GM12878 (cell line): ENCODE measurements around the gene RPS15A.

Experiments
- BRCA1 ChIP-seq: IDR thresholded peaks from 2 replicates; pipeline ENCODE4 v1.6.1; 2011; ENCODE audit warnings: low read depth, low read length, improper control_type of control experiment
- CHD2 ChIP-seq: IDR thresholded peaks from 2 replicates; pipeline ENCODE4 v1.6.1; 2011; ENCODE audit warnings: low read depth, low read length, improper control_type of control experiment, borderline replicate concordance
- EP300 ChIP-seq, 2 experiments: fragments of 150-350 bp in 1 of 2; IDR thresholded peaks; 2 replicates each; pipeline ENCODE4 v1.6.1; 2011 to 2012; ENCODE audit warnings: low read depth in 2 of 2, low read length in 2 of 2, borderline replicate concordance in 1 of 2, improper control_type of control experiment in 1 of 2, inconsistent platforms in 1 of 2; ENCODE audit not compliant: control insufficient read depth in 1 of 2
- HCFC1 ChIP-seq: fragments of 150-350 bp; IDR thresholded peaks from 2 replicates; pipeline ENCODE4 v1.6.1; 2014; ENCODE audit warnings: low read length
- NR2C2 ChIP-seq: IDR thresholded peaks from 2 replicates; pipeline ENCODE4 v1.6.1; 2011; ENCODE audit warnings: borderline replicate concordance, low read depth; ENCODE audit not compliant: control insufficient read depth, insufficient read length
- POU2F2 ChIP-seq: IDR thresholded peaks from 3 replicates; pipeline ENCODE4 v1.6.1; 2011; ENCODE audit warnings: low read depth, mild to moderate bottlenecking, low read length, borderline replicate concordance
- RAD21 ChIP-seq: IDR thresholded peaks from 2 replicates; pipeline ENCODE4 v1.6.1; 2011; ENCODE audit warnings: mild to moderate bottlenecking, low read depth, low read length, moderate library complexity; ENCODE audit not compliant: insufficient read depth
- SPI1 ChIP-seq: IDR thresholded peaks from 2 replicates; pipeline ENCODE4 v1.6.1; 2011; ENCODE audit warnings: low read depth, mild to moderate bottlenecking, low read length, moderate library complexity, borderline replicate concordance; ENCODE audit not compliant: insufficient read depth
- USF1 ChIP-seq: IDR thresholded peaks from 2 replicates; pipeline ENCODE4 v1.6.1; 2011; ENCODE audit warnings: borderline replicate concordance, low read depth, mild to moderate bottlenecking, moderate library complexity, mixed read lengths, low read length; ENCODE audit not compliant: insufficient read depth; ENCODE audit errors: extremely low read length
- ZNF274 ChIP-seq: IDR thresholded peaks from one replicate; pipeline ENCODE4 v1.8.0; 2011; ENCODE audit not compliant: insufficient read length, insufficient read depth
- ZZZ3 ChIP-seq: IDR thresholded peaks from 2 replicates; pipeline ENCODE4 v1.6.1; 2011; ENCODE audit warnings: low read depth; ENCODE audit not compliant: control insufficient read depth, insufficient read length
- TF ChIP-seq, protein P1 (sequence below), 3 experiments: IDR thresholded peaks in 2 of 3; conservative IDR thresholded peaks in 1 of 3; 2 replicates each; pipeline ENCODE4 v1.5.1; 2011; ENCODE audit warnings: low read depth in 3 of 3, low read length in 3 of 3, mild to moderate bottlenecking in 3 of 3, control low read depth in 2 of 3, moderate library complexity in 2 of 3, inconsistent platforms in 1 of 3, mixed read lengths in 1 of 3; ENCODE audit not compliant: control insufficient read depth in 2 of 3, insufficient read depth in 1 of 3; ENCODE audit errors: extremely low read depth in 1 of 3

DNA sequence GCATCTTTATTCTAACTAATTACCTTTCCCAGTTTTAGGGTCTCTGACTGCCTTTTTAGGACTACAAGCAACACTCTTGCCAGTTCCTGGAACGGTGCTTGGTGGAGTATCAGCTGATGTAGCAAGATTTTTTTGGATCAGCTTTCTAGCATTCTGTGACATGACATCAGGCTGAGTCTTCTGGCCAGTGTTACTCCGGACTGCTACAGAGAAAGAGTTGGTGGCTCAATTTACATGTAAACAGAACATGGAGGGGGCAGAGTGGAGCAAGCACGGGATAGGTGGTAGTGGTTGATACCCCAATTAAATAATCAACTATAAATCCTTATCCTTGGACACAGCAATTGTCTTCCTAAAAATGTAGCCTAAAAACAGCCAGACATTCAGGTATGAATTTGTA is 21.8 kb upstream of the RPS15A start:
- no peak for TF ChIP-seq ZNF274
- TF ChIP-seq POU2F2, result no peak
- TF ChIP-seq ZZZ3, result no peak
- no peak for TF ChIP-seq BRCA1
- TF ChIP-seq EP300 (IDR thresholded peaks at IDR 0.05; ENCODE audit: borderline replicate concordance in 1 of 2, control insufficient read depth in 1 of 2, low read depth in 2 of 2, low read length in 2 of 2), result no peak
- TF ChIP-seq CHD2, result no peak
- TF ChIP-seq HCFC1, result no peak
- TF ChIP-seq SPI1, result no peak
- TF ChIP-seq, protein P1, sequence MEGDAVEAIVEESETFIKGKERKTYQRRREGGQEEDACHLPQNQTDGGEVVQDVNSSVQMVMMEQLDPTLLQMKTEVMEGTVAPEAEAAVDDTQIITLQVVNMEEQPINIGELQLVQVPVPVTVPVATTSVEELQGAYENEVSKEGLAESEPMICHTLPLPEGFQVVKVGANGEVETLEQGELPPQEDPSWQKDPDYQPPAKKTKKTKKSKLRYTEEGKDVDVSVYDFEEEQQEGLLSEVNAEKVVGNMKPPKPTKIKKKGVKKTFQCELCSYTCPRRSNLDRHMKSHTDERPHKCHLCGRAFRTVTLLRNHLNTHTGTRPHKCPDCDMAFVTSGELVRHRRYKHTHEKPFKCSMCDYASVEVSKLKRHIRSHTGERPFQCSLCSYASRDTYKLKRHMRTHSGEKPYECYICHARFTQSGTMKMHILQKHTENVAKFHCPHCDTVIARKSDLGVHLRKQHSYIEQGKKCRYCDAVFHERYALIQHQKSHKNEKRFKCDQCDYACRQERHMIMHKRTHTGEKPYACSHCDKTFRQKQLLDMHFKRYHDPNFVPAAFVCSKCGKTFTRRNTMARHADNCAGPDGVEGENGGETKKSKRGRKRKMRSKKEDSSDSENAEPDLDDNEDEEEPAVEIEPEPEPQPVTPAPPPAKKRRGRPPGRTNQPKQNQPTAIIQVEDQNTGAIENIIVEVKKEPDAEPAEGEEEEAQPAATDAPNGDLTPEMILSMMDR (IDR thresholded peaks at IDR 0.05 in 2 of 3, conservative IDR thresholded peaks at IDR 0.05 in 1 of 3; ENCODE audit: control insufficient read depth in 2 of 3, extremely low read depth in 1 of 3, insufficient read depth in 1 of 3, low read depth in 3 of 3, low read length in 3 of 3), result no peak
- TF ChIP-seq USF1, result no peak
- no peak for TF ChIP-seq NR2C2
- TF ChIP-seq RAD21, result no peak
